D341Med (cell line): ENCODE data around the gene OR2T34.
"Not testable (repeated sequence)": the region's sequence is repeated elsewhere in the genome, so short reads cannot be mapped to it uniquely, and the experiment has no call there.

Experiments
- DNase-seq: peaks from one replicate; pipeline ENCODE4 v3.0.0; 2012; ENCODE audit warnings: low spot score

Gene OR2T34

GRCh38 chr1:248574657-248575056, at the start of gene OR2T34:
OR2T34 (minus strand) TSS chr1:248574757; CDS start chr1:248574757, 0 bp downstream.
- not testable (repeated sequence) for DNase-seq

DNA sequence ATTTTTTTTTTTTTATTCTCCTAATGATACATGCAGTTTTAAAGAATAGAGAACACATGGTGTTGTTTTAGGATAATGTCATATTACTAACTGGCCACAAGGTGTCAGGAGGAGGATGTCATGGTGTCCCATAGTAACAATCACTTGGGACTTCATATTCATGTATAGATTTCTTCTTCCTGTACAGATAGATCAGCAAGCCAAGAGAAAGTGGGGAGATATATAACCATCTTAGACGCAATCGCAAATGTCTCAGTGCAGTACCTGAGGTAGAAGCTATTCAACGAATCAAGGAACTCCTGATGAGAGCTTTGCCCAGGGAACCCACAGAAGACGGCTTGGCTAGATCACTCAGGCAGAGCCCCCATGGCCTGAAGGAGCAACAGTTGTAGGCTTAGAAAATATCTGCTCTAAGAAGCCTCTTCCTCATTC, 48.0 kb upstream of the OR2T34 start:
- no peak for DNase-seq

DNA sequence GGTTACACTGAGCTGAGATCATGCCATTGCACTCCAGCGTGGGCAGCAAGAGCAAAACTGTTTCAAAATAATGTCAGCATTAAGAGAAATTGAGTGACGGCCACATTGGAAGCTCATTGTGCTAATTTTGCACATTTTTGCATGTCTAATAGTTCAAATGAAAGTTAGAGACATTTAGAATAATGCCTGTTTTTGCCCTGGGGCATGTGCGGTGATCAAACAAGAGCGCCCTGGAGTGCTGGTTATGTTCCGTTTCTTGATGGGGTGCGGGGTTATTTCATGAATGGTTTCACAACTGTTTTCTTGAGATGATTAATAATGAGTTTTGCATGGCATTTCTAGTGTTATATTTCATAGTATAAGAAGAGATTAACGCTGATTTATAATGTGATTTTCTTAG, 47.2 kb upstream of the OR2T34 start:
- DNase-seq, result no peak

DNA sequence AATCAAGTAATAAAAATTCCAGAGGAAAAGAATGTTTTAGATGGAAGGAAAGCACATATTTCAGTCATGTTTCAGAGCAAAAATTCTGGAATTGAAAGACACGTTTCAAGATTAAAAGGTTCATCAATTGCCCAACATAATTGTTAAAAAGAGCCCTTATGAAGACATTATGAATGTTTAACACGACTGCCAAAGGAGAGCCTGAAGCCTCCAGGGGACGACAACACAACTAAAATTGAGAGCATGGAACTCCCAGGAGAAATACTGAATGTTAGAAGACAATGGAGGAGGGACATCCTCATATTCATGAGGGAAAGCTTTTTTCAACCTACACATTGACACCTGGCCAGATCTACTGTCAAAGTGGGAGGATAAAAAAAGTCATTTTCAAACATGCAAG, 44.3 kb upstream of the OR2T34 start:
- DNase-seq, result no peak

DNA sequence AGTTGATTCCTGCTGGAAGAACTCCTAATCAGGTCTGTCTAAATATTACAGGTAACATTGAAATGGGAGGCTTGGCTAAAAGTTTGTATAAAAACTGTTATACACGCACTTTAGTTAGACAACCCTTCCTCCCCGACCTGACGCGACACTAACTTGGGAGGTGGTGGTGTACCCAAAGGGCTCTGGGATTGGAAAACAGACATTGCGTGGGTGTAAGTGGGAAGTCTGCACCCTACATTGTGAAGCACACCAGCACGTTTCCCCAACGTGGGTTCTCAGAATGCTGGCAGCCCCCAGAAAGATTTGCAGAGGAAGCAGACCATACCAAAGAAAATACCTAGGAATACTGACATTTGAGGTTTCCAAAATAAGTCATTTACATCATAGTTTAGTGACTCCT, 43.6 kb upstream of the OR2T34 start:
- no peak for DNase-seq

GRCh38 chr1:248613742-248614141, 39.2 kb upstream of the OR2T34 start:
- no peak for DNase-seq

GRCh38 chr1:248611883-248612414, 37.4 kb upstream of the OR2T34 start:
- no peak for DNase-seq

- DNase-seq, result no peak
Measured at GRCh38 chr1:248610301-248610700, 35.7 kb upstream of the OR2T34 start.

DNA sequence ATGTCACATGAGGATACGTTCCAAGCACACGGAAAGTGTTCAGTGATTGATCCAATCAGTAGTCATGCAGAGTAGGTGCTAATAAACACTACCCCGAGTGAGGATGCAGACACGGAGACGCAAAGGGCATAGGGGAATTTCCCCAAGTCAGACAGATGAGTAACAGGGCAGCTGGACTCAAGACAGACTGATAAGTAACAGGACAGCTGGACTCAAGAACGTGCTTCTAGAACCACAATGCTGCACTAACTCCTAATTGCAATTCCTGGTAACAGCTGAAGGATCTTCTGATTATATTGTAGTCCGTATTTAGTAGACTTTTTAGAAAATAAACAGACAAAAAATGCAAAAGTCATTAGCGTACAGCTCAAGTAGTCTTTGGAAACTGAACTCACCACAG, 24.8 kb upstream of the OR2T34 start:
- DNase-seq, result no peak

DNA sequence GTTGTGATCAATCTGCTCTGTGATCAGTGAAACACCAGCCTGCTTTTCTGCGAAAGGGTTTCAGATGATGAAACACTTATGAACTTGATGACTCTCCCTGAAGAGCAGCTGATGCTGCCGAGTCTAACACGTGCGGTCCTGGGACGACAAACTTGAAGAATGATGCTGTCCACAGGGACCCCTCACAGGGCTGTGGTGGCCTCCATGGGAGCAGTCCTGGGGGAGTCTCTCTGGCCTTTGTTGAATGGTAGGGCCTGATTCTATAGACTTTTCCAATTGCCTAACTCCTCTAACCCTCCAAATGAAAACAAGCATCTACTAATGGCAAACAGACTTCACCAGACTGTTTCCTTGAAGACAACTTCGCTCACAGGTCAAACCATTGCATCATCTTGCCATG, 23.0 kb upstream of the OR2T34 start, which contains the start of gene OR2T10:
Gene OR2T10, minus strand, starts transcription at position 112 of the 400 bp plus-strand sequence. CDS start 3,932 bp downstream, outside the sequence.
- no peak for DNase-seq

GRCh38 chr1:248596615-248597014, 22.1 kb upstream of the OR2T34 start:
- no peak for DNase-seq

DNA sequence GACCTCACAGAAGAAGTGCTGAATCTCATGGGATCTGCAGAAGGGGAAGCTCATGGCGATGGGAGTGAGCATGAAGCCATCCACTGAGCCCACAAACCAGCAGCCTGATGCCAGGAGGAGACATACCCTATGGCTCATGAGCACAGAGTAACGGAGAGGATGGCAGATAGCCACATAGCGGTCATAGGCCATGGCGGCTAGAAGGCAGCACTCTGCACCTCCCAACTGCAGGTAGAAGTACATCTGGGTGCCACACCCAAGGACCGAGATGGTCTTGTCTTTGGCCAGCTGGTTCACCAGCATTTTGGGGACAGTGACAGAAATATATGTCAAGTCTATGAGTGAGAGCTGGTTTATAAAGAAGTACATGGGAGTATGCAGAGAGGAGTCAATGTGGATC, 18.7 kb upstream of the OR2T34 start:
- no peak for DNase-seq

DNA sequence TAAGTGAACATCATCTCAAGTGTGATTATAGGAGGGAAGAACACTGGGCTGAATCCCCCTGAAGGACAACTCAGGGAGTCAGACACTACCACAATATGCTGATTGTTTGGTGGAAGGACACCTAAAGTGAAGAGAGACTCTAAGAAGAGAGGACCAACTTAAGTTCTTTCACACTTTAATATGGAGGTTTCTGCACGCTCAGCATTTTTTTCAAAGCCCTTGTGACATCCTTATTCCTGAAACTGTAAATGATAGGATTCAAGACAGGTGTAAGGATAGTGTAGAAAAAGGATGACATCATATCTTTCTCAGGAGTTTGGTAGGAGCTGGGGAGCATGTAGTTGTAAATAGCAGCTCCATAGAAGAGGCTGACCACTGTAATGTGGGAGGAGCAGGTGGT, 18.1 kb upstream of the OR2T34 start:
- no peak for DNase-seq

- DNase-seq, result no peak
Measured at GRCh38 chr1:248590055-248590454, 15.5 kb upstream of the OR2T34 start.

GRCh38 chr1:248589334-248589733, 14.8 kb upstream of the OR2T34 start:
- no peak for DNase-seq

GRCh38 chr1:248585266-248585665, 10.7 kb upstream of the OR2T34 start:
- no peak for DNase-seq

DNA sequence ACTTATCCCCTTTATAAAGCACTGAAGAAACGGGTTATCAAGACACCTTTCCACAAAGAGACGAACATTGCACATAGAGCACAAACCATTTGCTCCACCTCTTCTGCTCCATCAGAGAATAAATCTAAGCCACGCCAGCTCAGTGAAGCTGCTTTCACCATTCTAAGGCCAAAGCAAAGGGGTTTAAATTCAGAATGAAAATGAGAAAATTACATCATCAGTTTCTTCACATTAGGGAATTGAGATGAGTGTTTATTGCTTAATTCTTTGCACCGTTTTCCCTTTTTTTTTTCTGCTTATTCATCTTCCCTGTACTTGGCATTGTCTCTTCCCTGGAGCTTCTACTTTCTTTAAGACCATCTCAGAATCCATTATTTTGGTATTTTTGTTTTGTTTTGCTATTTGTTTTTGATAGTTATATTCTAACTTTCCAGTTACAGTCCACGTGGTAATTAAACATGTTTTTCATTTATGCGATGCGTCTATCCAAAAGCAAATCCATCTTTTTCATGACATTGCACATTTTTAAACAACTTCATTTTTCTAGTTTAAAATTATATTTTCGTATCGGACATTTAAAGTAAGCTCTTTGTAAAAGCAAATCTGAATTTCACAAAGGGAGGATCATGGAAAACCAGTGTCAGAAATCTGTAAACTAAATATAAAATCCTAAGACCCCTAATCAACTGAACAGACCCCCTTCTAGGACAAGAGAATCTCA, 1.9 kb upstream of the OR2T34 start:
- no peak for DNase-seq

DNA sequence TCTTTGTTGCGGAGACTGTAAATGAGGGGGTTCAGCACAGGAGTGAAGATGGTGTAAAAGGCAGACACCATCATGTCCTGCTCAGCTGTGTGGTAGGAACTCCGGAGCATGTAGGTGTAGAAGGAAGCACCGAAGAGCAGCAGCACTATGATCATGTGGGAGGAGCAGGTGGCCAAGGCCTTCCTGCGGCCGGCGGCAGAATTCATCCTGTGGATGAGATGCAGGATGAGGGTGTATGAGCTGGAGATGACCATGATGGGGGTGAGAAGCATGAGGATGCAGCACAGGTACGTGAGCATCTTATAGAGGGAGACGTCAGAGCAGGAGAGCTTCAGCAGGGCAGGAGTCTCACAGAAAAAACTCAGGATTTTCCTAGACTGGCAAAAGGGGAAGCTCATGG, 701 bp downstream of the OR2T34 start:
- DNase-seq, result peak; percentile 0

GRCh38 chr1:248572049-248572448, 2.5 kb downstream of the OR2T34 start:
- DNase-seq, result not testable (repeated sequence)

DNA sequence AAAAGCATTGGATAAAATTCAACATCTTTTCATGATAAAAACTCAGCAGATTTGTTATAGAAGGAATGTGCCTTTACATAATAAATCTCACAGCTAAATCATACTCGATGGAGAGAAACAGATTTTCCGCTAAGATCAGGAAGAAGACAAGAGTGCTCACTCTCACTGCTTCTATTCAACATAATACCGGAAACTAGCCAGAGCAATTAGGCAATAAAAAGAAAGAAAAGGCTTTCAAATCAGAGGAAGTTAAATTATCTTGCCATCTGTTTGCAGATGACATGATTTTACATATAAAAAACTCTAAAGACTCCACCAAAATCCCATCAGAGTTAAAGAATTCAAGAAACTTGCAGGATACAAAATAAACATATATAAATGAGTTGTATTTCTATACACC, 3.7 kb downstream of the OR2T34 start:
- DNase-seq, result not testable (repeated sequence)

DNA sequence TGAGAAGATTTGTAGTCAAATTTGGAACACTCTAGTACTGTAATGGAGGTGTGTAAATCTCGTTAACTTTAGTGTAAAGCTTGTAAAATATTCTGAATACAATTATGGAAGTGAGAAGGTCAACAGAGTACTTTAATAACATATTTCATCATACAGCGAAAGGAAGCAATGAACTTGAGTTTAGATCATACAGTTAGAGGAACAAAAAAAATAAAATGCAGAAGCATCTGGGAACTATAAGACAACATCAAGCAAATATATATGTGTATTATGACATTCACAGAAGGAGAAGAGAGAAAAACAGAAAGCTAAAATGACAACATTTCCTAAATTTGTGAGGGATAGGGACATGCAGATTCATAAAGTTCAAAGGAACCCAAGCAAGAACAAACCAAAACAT, 5.5 kb downstream of the OR2T34 start:
- not testable (repeated sequence) for DNase-seq

DNA sequence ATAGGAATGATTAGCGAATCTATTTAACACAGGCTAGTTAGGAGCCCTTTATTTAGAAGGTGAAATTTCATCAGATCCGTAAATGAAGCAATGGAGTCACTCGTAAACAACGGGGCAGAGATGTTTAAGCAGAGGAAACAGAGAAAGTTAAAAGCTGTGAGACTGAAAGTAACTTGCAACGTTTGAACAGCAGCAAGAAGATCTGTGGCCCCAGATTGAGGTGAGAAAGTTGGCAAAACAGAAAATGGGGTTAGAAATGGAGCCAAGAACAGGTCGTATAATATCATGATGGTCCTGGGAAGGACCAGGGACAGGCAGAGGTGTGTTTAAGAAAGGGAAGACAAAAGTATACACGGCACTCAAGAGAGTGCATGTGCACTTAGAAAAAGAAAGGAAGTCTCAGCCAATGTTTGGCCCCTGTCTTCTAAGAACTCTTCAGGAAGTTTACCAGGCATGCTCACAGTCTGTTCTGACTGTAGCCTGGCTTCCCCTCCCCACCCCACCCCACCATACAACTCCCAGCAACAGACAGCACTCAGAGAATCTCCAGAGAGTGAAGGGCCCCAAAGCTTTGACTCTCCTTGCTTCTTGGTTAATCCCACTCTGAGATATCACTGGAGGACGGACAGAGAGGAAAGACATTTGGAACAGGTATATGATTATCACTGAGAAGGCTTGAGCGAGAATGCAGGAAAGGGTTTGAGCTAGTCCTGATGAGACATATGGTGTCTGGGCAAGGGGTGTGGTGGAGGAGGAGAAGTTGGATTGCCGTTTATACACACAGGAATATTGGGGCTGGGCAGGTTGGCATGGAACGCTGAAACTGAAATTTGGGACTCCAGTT, 8.8 kb downstream of the OR2T34 start:
- DNase-seq, result peak; percentile 0

DNA sequence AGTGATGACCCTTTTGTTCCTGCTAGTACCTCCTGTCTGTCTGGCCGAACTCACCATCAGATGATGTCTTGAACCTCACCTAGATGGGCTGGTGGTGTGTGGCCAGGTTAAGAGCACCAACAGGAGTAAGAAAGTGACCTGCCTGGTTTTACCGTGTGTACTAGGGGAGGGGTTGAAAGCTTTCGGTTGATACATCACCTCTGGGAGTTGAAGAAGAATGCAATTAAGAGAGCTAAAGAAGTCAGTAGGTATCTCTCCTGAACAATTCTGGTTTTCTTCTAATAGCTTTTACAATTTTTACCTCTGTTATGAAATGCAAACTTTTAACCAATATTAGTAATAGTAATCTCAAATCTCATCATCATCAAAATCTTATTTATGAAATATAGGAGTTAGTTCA, 11.9 kb downstream of the OR2T34 start, which contains the start of gene OR2T29:
Gene OR2T29, minus strand, starts transcription at position 101 of the 400 bp plus-strand sequence. CDS start 3,281 bp downstream, outside the sequence.
- DNase-seq, result not testable (repeated sequence)
